WTC11 (cell line): ENCODE data around the gene ASIC1. TPM values are rescaled to one million over a fixed set of nuclear protein-coding genes. Genes with fewer than 3 reads are reported as not detected.
A peak's percentile ranks its signal among the peaks of the same experiment; 100 is the strongest.

Source experiments
- ATAC-seq: fragments of 200-7000 bp; cut with Tn5 transposase; 2 replicates; pipeline ENCODE4 v1.10.0; 2021; ENCODE audit warnings: mild to moderate bottlenecking, moderate library complexity
- CTCF ChIA-PET: fragments of 300-600 bp; sonication (Branson Sonifier 250); formaldehyde crosslinking; loops from one replicate; lab custom pipeline; 2021; ENCODE audit warnings: antibody characterized with exemption; lab: Charles Lee
- POLR2A ChIA-PET: fragments of 350-600 bp; sonication (Branson Sonifier 250); formaldehyde crosslinking; loops from one replicate; lab custom pipeline; 2021; ENCODE audit warnings: antibody characterized with exemption; lab: Charles Lee
- DNase-seq: peaks from one replicate; pipeline ENCODE4 v3.0.0; 2021; ENCODE audit warnings: low spot score
- H3K27ac Mint-ChIP-seq: 2 replicates; pipeline ENCODE4 v1.8.0; 2021; ENCODE audit warnings: mixed read lengths
- H3K27me3 Mint-ChIP-seq: 2 replicates; pipeline ENCODE4 v1.8.0; 2021; ENCODE audit warnings: low read depth, mild to moderate bottlenecking, moderate library complexity, mixed read lengths
- H3K36me3 Mint-ChIP-seq: 2 replicates; pipeline ENCODE4 v1.8.0; 2021; ENCODE audit warnings: mixed read lengths
- H3K4me1 Mint-ChIP-seq: 2 replicates; pipeline ENCODE4 v1.8.0; 2022; ENCODE audit warnings: mixed read lengths
- H3K4me3 Mint-ChIP-seq: 2 replicates; pipeline ENCODE4 v1.8.0; 2021; ENCODE audit warnings: mild to moderate bottlenecking, moderate library complexity, mixed read lengths
- H3K9me3 Mint-ChIP-seq: 2 replicates; pipeline ENCODE4 v1.8.0; 2021; ENCODE audit warnings: mixed read lengths
- ATF6 ChIP-seq: sonication (generic); formaldehyde crosslinking; IDR thresholded peaks from 2 replicates; pipeline ENCODE4 v1.8.1; 2023; ENCODE audit warnings: mild to moderate bottlenecking, missing genetic modification reagents
- FOXK1 ChIP-seq: sonication (generic); formaldehyde crosslinking; IDR thresholded peaks from 2 replicates; pipeline ENCODE4 v1.8.0; 2022; ENCODE audit warnings: mild to moderate bottlenecking, moderate library complexity, missing genetic modification reagents
- FOXP1 ChIP-seq: sonication (generic); formaldehyde crosslinking; IDR thresholded peaks from 2 replicates; pipeline ENCODE4 v1.8.0; 2022; ENCODE audit warnings: missing genetic modification reagents, mild to moderate bottlenecking, moderate library complexity, borderline replicate concordance
- IRF1 ChIP-seq: sonication (generic); formaldehyde crosslinking; IDR thresholded peaks from 2 replicates; pipeline ENCODE4 v1.8.0; 2023; ENCODE audit warnings: missing genetic modification reagents
- MAX ChIP-seq: sonication (generic); formaldehyde crosslinking; IDR thresholded peaks from 2 replicates; pipeline ENCODE4 v1.8.0; 2022; ENCODE audit warnings: mild to moderate bottlenecking, missing genetic modification reagents
- MYBL2 ChIP-seq: sonication (generic); formaldehyde crosslinking; IDR thresholded peaks from 2 replicates; pipeline ENCODE4 v1.8.1; 2023; ENCODE audit warnings: mild to moderate bottlenecking, moderate library complexity, missing genetic modification reagents
- NFATC4 ChIP-seq: fragments of 250-450 bp; sonication (Bioruptor Pico); IDR thresholded peaks from 2 replicates; pipeline ENCODE4 v1.9.0; 2021; ENCODE audit warnings: mild to moderate bottlenecking
- NFE2L1 ChIP-seq: sonication (generic); formaldehyde crosslinking; IDR thresholded peaks from 2 replicates; pipeline ENCODE4 v1.8.1; 2023; ENCODE audit warnings: missing genetic modification reagents
- PRDM15 ChIP-seq: sonication (generic); formaldehyde crosslinking; IDR thresholded peaks from 2 replicates; pipeline ENCODE4 v1.8.0; 2022; ENCODE audit warnings: missing genetic modification reagents
- RELA ChIP-seq: sonication (generic); formaldehyde crosslinking; IDR thresholded peaks from 2 replicates; pipeline ENCODE4 v1.8.1; 2022; ENCODE audit warnings: missing genetic modification reagents, mild to moderate bottlenecking, borderline replicate concordance
- RORB ChIP-seq: fragments of 250-450 bp; sonication (Bioruptor Pico); IDR thresholded peaks from 2 replicates; pipeline ENCODE4 v1.9.0; 2021; ENCODE audit warnings: mild to moderate bottlenecking
- SMAD3 ChIP-seq: sonication (generic); formaldehyde crosslinking; IDR thresholded peaks from 2 replicates; pipeline ENCODE4 v1.8.0; 2022; ENCODE audit warnings: missing genetic modification reagents, mild to moderate bottlenecking, borderline replicate concordance
- ZNF219 ChIP-seq: sonication (generic); formaldehyde crosslinking; IDR thresholded peaks from 2 replicates; pipeline ENCODE4 v1.8.0; 2023; ENCODE audit warnings: missing genetic modification reagents, mild to moderate bottlenecking, borderline replicate concordance
- ZNF423 ChIP-seq: fragments of 250-450 bp; sonication (Bioruptor Pico); IDR thresholded peaks from 2 replicates; pipeline ENCODE4 v2.1.2; 2022; ENCODE audit warnings: mild to moderate bottlenecking, moderate library complexity
- total RNA-seq: library from RNA; stranded (reverse); gene quantifications from 3 replicates; pipeline ENCODE4 v1.2.3, GENCODE V29; 2021
- TF ChIP-seq, protein P1 (sequence below): sonication (generic); formaldehyde crosslinking; IDR thresholded peaks from 2 replicates; pipeline ENCODE4 v1.8.0; 2023; ENCODE audit warnings: missing genetic modification reagents, mild to moderate bottlenecking, borderline replicate concordance
- TF ChIP-seq, protein P2 (sequence below): sonication (generic); formaldehyde crosslinking; IDR thresholded peaks from 2 replicates; pipeline ENCODE4 v1.8.0; 2022; ENCODE audit warnings: mild to moderate bottlenecking, missing genetic modification reagents
- TF ChIP-seq, protein P3 (sequence below): sonication (generic); formaldehyde crosslinking; IDR thresholded peaks from 2 replicates; pipeline ENCODE4 v1.8.1; 2022; ENCODE audit warnings: low read depth, missing genetic modification reagents, borderline replicate concordance

ASIC1 gene
- total RNA-seq, 1 experiment from 2014 or later: 4.9 TPM

DNA sequence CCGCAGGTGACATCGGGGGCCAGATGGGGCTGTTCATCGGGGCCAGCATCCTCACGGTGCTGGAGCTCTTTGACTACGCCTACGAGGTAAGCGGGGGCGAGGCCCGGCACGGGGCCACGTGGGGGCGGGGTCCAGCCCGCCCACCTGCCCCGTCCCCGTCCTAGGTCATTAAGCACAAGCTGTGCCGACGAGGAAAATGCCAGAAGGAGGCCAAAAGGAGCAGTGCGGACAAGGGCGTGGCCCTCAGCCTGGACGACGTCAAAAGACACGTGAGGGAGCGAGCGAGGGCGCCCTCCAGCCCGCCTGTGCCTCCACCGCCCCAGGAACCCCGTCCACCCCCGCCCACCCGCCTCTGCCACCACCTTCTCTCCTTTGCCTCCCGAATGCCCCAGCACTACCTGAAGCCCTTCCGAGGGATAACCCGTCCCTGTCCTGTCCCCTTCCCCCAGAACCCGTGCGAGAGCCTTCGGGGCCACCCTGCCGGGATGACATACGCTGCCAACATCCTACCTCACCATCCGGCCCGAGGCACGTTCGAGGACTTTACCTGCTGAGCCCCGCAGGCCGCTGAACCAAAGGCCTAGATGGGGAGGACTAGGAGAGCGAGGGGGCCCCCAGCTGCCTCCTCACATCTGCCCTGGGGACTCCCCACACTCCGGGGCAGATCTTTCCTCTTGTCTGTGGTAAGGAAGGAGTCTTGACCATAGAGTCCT lies 23.9 kb downstream of the ASIC1 start:
- CTCF ChIA-PET: interaction anchor here (0.7 to 1.5 kb wide), 4 partner anchors 11 to 233 kb away, joined by 3 to 15 read pairs (median 7); no protein-coding TSS in a partner anchor
- TF ChIP-seq, protein P1, sequence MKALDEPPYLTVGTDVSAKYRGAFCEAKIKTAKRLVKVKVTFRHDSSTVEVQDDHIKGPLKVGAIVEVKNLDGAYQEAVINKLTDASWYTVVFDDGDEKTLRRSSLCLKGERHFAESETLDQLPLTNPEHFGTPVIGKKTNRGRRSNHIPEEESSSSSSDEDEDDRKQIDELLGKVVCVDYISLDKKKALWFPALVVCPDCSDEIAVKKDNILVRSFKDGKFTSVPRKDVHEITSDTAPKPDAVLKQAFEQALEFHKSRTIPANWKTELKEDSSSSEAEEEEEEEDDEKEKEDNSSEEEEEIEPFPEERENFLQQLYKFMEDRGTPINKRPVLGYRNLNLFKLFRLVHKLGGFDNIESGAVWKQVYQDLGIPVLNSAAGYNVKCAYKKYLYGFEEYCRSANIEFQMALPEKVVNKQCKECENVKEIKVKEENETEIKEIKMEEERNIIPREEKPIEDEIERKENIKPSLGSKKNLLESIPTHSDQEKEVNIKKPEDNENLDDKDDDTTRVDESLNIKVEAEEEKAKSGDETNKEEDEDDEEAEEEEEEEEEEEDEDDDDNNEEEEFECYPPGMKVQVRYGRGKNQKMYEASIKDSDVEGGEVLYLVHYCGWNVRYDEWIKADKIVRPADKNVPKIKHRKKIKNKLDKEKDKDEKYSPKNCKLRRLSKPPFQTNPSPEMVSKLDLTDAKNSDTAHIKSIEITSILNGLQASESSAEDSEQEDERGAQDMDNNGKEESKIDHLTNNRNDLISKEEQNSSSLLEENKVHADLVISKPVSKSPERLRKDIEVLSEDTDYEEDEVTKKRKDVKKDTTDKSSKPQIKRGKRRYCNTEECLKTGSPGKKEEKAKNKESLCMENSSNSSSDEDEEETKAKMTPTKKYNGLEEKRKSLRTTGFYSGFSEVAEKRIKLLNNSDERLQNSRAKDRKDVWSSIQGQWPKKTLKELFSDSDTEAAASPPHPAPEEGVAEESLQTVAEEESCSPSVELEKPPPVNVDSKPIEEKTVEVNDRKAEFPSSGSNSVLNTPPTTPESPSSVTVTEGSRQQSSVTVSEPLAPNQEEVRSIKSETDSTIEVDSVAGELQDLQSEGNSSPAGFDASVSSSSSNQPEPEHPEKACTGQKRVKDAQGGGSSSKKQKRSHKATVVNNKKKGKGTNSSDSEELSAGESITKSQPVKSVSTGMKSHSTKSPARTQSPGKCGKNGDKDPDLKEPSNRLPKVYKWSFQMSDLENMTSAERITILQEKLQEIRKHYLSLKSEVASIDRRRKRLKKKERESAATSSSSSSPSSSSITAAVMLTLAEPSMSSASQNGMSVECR (CRISPR knock-in tag): 0 out of 2 replicates have a peak, but pooled peaks have one; percentile 42
- TF ChIP-seq ZNF219 (CRISPR knock-in tag) (no peak), SMAD3 (CRISPR knock-in tag) (no peak), NFATC4 (no peak), RELA (CRISPR knock-in tag) (0 out of 2 replicates have a peak, but pooled peaks have one; percentile 53), IRF1 (CRISPR knock-in tag) (no peak), MYBL2 (CRISPR knock-in tag) (no peak), ZNF423 (CRISPR knock-in tag) (no peak), PRDM15 (CRISPR knock-in tag) (no peak), RORB (CRISPR knock-in tag) (no peak), MAX (peak; percentile 77; the same call in 1 of the 2 replicates), FOXP1 (CRISPR knock-in tag) (no peak), ATF6 (CRISPR knock-in tag) (no peak), NFE2L1 (CRISPR knock-in tag) (no peak), FOXK1 (CRISPR knock-in tag) (peak; percentile 32; the same call in 1 of the 2 replicates)
- TF ChIP-seq, protein P2, sequence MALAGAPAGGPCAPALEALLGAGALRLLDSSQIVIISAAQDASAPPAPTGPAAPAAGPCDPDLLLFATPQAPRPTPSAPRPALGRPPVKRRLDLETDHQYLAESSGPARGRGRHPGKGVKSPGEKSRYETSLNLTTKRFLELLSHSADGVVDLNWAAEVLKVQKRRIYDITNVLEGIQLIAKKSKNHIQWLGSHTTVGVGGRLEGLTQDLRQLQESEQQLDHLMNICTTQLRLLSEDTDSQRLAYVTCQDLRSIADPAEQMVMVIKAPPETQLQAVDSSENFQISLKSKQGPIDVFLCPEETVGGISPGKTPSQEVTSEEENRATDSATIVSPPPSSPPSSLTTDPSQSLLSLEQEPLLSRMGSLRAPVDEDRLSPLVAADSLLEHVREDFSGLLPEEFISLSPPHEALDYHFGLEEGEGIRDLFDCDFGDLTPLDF (CRISPR knock-in tag): no peak
- TF ChIP-seq, protein P3, sequence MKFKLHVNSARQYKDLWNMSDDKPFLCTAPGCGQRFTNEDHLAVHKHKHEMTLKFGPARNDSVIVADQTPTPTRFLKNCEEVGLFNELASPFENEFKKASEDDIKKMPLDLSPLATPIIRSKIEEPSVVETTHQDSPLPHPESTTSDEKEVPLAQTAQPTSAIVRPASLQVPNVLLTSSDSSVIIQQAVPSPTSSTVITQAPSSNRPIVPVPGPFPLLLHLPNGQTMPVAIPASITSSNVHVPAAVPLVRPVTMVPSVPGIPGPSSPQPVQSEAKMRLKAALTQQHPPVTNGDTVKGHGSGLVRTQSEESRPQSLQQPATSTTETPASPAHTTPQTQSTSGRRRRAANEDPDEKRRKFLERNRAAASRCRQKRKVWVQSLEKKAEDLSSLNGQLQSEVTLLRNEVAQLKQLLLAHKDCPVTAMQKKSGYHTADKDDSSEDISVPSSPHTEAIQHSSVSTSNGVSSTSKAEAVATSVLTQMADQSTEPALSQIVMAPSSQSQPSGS (CRISPR knock-in tag): no peak

More for the DNA sequence above, 23.9 kb downstream of the ASIC1 start:
- Mint-ChIP-seq H3K4me1 (peaks cover 24% of the 10 kb centered on the region), H3K27ac (no peak overlapping the region), H3K36me3 (no peaks in the 10 kb centered on the region), H3K9me3 (no peaks in the 10 kb centered on the region), H3K4me3 (peak overlapping the region; percentile 54), H3K27me3 (peaks cover 32% of the 10 kb centered on the region)
- DNase-seq (peak; percentile 47), ATAC-seq (peak; percentile 3; the same call in 1 of the 2 replicates)
- POLR2A ChIA-PET: interaction anchor here (0.5 to 0.6 kb wide), 2 partner anchors 31 to 557 kb away, joined by 3 to 4 read pairs; partner anchors contain the start of gene COX14
